Renal cortical epithelial cell (primary cell): ENCODE results near the gene STRA8. TPM values are rescaled to one million over a fixed set of nuclear protein-coding genes. Genes with fewer than 3 reads are reported as not detected.

Source experiments
- DNase-seq: peaks from one replicate; pipeline ENCODE4 v3.0.0-alpha.2; 2011; ENCODE audit warnings: low read depth
- total RNA-seq: library from RNA; depleted of rRNA; stranded (reverse); fragments of >200 nt; gene quantifications from 2 replicates; pipeline ENCODE4 v1.2.3, GENCODE V29; 2014

Gene STRA8
- total RNA-seq, 1 donor from 2014 or later = not detected

GRCh38 chr7:135265637-135266036 lies 32.0 kb downstream of the STRA8 start:
- no peak for DNase-seq

GRCh38 chr7:135269921-135270320 lies 36.3 kb downstream of the STRA8 start:
- no peak for DNase-seq

- DNase-seq = no peak
Measured at GRCh38 chr7:135270577-135271254, 37.1 kb downstream of the STRA8 start.

GRCh38 chr7:135271255-135271615 lies 37.6 kb downstream of the STRA8 start:
- no peak for DNase-seq

- DNase-seq = no peak
Measured at GRCh38 chr7:135272303-135272702, 38.7 kb downstream of the STRA8 start.

GRCh38 chr7:135273581-135273980 lies 39.9 kb downstream of the STRA8 start:
- DNase-seq = no peak

GRCh38 chr7:135274495-135275268 lies 41.0 kb downstream of the STRA8 start:
- DNase-seq = peak; percentile 67

- no peak for DNase-seq
Measured at GRCh38 chr7:135275971-135276580, 42.4 kb downstream of the STRA8 start.

GRCh38 chr7:135277161-135277560 lies 43.5 kb downstream of the STRA8 start:
- DNase-seq = no peak

- peak; percentile 83 for DNase-seq
Measured at GRCh38 chr7:135281363-135281949, 47.8 kb downstream of the STRA8 start.

- no peak for DNase-seq
Measured at GRCh38 chr7:135282561-135283254, 49.1 kb downstream of the STRA8 start.

GRCh38 chr7:135283959-135284638 lies 50.5 kb downstream of the STRA8 start:
- no peak for DNase-seq

- DNase-seq = no peak
Measured at GRCh38 chr7:135285547-135286233, 52.1 kb downstream of the STRA8 start.

- no peak for DNase-seq
Measured at GRCh38 chr7:135286876-135287275, 53.2 kb downstream of the STRA8 start.

GRCh38 chr7:135290594-135290993 lies 57.0 kb downstream of the STRA8 start:
- DNase-seq = no peak

- peak; percentile 97 for DNase-seq
Measured at GRCh38 chr7:135291809-135292253, 58.2 kb downstream of the STRA8 start.

GRCh38 chr7:135299235-135299634 lies 65.6 kb downstream of the STRA8 start:
- DNase-seq = no peak

- peak; percentile 31 for DNase-seq
Measured at GRCh38 chr7:135300913-135301765, 67.5 kb downstream of the STRA8 start.
